T-helper 1 cell (primary cell): Measurements from ENCODE around the gene CFAP46.
"Not testable (repeated sequence)": the region's sequence is repeated elsewhere in the genome, so short reads cannot be mapped to it uniquely, and the experiment has no call there.

Experiments
- DNase-seq, 5 donors: peaks; one replicate each; pipeline ENCODE4 v3.0.0-alpha.2; 2012 to 2020

The CFAP46 gene

DNA sequence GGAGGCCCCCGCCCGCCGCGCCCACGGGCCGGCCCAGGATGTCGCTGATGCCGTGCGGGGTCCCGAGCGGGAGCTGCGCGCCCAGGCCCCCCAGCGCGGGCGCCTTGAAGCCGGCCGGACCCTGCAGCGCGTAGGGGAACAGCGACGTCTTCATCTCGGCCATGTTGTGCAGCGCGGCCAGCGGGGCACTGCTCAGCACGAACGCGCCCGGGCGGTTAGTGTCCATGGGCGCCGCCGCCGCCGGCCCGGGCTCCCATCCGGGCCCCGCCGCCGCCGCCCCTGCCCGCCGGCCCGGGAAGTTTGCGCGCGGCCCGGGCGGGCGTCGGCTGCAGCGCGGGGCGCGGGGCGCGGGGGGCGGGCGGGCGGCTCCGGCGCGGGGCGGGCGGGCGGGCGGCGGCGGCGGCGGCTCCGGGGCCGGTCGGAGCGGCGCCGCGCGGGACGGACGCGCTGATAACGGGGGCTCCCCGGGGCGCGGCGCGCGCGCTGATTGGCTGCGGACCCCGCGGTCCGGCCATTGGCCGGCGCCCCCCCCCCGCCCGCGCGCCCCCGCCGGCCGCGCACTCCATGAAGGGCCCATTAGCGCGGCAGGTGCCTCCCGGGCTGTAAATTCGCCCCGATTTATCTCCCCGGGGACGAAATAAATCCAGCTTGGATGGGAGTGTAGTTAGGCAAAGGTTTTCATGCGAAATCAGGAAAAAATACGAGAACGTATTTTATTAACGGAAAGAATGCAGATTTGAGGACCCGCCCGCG is 156.5 kb downstream of the CFAP46 start, which contains the start of gene NKX6-2:
Gene NKX6-2, minus strand, starts transcription at position 425 of the 753 bp plus-strand sequence. Its CDS starts 199 bp downstream, at position 226.
- DNase-seq: no peak

DNA sequence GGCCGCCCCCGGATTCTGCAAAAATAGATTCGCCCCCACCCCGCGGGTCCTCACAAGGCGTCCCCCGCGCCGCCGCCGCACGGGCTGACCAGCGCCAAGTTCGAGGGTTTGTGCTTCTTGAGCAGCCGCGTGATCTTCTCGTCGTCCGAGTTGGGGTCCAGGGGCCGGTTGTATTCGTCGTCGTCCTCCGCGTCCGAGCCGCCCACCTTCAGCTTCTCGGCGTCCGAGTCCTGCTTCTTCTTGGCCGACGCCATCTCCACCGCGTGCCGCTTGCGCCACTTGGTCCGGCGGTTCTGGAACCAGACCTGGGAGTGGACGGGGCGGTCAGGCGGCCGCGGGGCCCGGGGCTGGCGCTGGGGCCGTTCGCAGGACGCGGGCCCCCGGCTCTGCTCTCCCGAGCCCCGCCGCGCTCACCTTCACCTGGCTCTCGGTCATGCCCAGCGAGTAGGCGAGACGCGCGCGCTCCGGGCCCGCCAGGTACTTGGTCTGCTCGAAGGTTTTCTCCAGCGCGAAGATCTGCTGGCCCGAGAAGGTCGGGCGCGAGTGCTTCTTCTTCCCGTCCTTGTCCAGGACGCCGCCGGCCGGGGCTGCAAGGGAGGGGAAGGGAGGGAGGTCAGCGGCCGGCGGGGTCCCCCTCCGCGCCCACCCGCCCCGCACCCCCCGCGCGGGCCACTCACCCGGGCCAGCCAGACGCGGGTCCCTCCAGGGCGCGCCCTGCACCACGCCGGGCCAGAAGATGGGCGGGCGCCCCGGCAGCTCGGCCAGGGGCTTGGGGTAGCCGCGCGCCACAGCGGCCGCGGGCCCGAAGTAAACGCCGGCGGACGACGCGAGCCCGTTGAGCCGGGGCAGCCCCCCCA is 157.3 kb downstream of the CFAP46 start:
- no peak for DNase-seq

DNA sequence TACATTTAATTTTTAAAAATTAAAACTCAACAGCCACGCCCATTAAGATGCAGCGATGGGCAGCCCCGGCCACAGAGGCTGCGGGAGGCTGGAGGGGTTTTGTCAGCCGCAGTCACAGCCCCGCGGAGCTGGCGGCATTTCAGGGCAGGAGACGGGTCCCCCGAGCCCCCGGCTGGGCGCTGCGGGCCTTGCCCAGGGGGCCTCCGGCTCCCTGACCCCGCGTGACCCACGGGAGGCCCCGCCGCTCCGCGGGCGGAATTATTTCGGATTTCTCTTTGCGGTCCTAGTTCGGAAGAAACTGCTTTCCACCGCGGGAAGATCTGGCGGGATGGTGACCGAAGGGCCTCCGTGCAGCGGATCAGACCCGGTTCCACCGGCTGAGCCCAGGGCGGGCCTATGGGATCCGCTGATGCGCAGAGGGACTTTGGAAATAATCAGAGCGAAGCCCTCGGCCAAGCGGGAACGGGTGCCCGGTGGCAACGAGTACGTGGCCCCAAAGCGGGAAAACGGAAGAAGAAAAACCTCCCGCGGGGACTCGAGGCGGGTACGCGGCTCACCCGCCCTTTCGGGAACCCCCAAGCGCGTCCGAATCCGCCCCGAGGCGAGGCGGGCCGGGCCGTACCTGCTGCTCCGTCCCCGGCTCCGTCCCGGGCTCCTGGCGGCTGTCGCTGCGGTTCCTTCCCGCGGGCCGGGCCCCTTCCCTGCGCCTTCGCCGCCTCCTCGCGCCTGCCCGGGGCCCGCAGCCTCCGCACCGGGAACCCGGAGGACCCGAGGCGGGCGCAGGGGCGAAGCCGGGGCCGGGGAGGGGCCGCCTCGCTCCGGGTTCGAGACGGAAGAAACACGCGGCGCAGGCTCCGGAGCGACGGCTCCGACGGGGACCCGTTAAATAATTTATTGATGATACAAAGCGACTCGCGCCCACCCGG is 158.2 kb downstream of the CFAP46 start:
- no peak for DNase-seq

DNA sequence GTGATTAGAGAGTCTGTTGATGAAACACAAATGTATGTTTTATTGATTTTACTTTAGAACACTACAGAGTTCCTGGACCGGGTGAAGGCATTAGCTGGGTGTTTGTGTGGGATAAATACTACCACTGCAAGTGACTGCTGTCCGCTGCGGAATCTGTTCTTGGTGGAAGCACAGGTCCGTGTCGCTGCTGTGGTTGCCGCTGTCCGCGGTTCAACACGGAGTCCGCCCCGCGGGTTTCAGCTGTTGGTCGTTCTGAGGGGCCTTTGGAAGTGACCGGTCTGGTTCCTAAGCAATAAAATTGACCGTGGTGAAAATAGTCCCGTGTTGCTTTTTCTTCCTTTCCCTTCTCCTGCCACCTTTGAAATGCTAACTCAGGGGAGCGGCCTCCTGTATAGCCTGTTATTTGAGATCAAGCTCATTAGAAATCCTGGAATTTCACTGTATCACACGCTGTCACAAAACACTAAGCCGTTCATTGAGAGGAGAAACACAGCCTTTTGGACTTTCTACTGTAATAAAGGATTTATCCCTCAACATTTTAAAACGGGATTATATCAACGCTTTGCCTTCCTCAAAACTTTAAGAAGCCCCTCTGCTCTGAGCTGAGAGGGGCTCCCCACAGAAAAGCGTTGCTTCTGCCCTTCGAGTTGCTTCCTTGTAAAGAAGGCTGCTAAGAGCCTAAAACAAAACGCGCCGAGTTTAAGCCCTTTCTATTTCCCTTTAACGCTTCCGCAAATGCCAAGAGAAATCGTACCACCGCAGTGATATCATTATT is 159.0 kb downstream of the CFAP46 start:
- DNase-seq: no peak

DNA sequence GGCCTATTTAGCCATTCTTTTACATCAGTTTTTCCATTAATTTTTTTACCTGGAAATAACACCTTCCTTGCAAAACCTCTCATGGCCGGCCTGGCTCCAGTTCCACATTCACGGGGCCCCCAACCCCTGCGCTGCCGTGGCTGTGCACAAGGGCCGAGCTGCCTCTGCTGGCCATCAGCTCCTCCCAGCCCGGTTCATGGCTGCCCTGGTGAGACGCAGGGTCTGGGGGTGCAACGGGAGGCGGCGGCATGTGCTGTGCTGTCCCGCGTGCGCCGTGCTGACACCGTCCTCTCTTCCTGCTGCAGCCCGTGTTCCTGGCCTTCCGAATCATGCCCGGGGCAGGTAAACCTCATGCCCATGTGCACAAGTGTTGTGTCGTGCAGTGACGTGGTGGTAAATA is 160.8 kb downstream of the CFAP46 start:
- no peak for DNase-seq

DNA sequence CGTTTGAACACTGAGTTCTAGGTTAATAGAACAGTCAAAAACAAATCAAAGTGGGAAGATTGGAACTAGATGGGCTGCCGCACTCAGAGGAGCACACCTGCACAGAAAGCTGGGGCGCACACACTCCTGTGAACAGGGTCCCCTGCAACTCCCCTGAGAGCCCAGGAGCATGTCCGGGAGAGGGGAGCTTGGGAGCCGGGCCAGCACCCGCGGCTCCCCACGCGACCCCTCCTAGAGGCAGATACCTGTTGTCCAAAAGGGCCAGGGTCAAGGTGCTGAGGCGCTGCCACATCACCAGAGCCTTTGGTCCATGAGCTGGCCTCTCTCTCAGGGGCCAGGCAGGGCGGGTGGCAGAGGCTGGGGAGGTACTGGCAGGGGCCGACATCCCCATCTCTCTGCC is 162.0 kb downstream of the CFAP46 start:
- no peak for DNase-seq

DNA sequence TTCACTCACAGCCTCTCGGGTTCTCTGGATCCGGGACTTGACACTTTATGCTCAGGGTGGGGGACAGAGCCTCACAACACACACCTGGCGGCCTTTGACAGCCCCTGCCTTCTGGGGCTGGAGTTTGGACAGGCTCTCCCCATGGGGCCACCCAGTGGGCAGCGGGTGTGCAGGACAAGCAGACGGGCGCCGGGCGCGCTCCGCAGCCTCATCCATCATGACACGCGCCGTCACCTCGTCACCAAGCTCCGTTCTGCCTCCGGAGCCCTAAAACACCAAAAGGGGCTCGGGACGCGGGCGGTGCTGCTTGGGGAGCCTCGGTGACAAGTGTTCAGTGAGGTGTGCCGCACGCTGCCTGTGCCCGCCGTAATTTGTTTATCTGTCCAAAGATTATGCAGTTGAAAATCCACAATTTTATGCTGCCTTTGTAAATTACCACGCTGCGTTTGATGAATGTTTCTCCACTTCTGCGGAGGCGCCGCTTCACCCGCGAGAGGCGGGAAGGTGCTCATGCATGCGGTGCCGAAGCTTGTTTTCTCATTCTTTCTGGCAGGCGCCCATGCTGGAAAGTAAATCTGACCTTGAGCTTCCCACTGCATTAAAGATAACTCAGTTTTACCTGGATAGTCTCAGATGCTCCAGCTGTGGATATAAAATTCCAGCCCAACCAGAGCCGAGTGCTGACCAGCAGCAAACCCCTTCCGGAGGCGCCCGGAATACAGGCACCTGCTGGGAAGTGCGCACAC is 162.6 kb downstream of the CFAP46 start:
- DNase-seq: no peak

DNA sequence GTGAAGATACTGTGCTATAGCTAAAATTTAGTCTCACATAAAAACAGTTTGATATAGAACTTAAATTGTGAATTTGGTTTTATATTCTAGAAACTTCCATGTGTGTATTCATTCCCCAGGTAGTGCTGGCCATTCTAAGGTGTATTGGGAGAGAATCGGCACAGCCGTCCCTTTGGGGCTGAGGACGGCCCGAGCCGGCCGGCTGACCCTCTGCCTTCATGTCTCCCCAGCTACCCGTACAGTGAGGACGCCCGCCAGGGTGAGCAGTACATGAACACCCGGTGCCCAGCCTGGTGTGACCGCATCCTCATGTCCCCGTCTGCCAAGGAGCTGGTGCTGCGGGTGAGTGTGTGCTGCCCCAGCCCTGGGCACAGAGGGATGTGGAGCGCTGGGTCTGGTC is 164.9 kb downstream of the CFAP46 start:
- DNase-seq: no peak

DNA sequence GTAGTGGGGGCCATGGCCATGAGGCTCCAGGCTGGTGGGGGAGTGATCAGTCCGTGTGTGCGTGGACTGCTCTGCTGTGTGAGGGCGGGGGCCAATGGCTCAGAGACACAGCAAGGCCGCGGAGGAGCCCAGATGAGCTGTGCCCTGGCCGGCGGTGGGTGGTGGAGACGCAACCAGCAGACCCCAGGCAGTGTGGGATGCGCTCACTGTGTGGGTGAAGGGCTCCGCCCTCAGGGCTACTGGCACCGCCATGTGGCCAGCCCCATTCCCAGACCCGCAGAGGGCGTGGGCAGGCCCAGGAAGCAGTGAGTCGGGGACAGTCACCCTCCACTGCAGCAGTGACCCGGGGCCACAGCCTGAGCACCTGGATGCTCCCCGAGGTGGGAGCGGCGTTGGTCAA is 165.5 kb downstream of the CFAP46 start:
- DNase-seq: no peak

DNA sequence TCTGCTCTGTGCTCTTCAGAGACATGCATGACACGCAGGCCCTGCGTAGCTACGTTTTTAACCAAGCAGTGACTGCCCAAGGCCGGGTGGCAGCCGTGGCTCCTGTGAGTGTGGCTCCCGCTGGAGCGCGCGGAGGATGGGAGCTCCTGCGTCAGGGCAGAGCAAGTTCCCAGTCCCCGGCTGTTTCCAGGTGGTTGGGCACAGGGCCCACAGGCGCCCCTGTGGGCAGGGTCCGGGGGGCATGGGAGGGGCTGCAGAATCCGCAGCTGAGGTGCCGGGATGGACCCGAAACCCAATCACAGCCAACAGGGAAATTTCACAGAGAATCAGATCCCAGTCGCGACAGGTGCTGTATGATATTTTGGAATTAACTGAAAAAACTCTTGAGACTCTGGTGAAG is 166.2 kb downstream of the CFAP46 start:
- no peak for DNase-seq

DNA sequence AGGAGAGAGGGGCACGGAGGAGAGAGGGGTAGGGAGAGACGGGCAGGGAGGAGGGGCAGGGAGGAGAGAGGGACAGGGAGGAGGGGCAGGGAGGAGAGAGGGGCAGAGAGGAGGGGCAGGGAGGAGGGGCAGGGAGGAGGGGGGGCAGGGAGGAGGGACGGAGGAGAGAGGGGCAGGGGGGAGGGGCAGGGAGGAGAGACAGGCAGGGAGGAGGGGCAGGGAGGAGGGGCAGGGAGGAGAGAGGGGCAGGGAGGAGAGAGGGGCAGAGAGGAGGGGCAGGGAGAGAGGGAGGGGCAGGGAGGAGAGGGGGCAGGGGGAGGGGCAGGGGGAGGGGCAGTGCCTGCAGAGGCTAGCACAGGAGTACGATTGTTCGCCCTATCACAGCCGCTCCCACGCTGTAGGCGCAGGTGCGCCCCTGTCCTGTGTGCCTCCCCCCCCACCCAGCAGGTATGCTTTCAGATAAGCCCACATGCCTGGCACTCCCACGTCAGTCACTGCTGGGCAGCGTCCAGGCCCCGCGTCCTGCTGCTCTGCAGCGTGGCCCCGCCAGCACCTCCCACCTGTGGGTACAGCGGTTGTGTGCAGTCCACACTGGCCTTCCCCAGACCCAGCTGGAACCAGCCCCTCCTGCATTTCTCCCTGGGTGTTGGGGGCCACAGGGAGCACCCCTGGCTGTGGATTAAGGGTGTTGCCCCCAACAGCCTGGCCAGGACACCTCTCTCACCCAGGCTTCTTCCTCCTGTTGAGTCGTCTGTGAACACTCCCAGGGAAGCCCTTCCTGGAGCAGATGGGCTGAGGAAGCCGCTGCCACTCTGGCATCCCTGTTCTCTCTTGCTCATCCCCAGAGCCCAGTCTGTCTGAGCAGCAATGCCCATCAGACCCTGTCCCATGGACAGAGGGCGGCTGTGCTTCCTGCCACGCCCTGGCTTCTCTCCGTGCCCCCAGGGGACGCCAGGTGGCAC is 167.2 kb downstream of the CFAP46 start:
- DNase-seq: peak in 1 of 5 donors; percentile 9

DNA sequence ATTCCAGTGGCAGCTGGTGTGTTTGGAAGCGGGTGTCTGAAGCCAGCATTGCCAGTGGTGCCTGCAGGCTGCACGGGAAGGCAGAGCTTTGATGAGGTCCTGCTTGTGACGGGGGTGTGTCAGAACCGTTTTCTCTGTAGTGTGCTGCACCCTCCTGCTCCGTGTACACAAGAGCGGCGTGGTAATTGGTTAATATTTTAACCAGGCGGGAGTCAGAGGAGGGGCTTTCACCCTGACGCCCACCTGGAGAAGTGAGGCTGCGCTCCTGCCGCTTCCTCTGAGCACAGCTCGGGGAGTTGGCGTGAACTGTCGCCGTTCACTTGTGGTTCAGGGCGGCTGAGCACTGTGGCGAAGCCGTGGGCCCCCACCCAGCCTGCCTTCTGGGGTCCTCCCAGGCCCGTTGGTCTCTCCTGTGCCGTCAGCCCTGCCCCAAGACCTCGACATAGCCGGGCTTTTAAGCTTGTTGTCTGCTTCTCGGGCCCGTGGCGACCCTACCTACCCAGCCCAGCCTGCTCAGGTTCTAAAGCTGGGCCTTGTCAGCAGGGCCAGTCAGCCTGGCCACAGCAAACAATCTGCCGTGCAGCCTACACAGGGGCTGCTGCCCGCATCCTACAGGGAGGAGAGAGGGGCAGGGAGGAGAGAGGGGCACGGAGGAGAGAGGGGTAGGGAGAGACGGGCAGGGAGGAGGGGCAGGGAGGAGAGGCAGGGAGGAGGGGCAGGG is 168.0 kb downstream of the CFAP46 start:
- no peak for DNase-seq

DNA sequence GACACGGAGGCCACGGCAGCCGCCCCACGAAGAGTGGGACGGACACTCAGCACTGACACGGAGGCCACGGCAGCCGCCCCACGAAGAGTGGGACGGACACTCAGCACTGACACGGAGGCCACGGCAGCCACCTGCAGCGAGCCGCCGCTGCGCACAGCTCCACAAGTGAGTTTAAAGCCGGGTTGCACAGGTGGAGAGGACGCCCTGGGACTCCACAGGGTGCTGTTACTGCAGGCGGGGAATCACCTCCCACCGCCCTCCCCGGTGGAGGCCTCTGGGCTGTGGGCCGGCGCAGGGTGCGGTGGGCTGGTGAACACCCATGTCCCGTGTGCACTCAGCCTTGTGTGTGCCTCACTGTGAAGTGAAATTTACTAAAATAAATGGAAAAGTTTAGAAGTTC is 169.6 kb downstream of the CFAP46 start:
- DNase-seq: not testable (repeated sequence)

DNA sequence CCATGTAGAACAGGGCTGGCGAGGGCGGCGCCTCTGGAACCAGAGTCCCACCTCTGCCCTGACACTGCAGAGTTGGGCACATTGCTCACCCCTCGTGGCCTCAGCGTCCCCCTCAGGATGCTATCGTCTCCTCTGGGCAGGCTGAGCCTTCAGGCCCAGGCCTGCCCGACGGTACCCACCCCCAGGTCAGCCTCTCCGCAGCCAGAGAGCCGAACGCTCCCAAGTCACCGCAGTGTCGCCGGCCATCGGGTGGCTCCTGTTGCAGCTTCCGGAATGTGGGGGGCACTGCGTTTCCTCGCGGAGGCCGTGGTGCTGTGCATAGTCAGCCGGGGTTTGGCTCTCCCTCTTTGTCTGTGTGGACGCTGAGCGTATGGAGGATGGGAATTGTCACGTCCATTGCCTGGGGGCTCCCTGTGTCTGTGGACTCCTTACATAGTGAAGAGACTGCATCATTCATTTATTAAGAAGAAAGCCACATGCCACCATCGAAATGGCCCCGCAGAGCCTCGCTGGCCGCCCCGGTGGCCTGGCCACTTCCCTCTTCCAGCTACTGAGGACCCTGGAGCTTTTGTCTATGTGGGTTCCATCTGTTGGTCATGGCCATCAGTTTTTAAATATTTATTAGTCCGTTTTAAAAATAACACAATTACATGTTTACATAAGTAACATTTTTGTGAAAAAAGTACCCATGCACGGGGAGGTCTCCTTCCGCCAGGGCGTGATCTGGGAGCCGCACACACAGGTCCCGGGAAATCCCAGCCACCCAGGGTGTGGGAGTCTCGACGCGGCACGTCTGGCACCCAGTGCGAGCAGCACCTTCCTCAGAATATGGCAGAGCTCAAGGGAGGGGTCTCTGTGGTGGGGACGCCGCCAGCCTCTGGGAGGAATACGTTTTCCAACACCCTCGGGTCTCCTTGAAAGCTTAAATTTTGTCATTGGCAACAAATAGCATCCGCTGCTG is 172.0 kb downstream of the CFAP46 start:
- DNase-seq: no peak

DNA sequence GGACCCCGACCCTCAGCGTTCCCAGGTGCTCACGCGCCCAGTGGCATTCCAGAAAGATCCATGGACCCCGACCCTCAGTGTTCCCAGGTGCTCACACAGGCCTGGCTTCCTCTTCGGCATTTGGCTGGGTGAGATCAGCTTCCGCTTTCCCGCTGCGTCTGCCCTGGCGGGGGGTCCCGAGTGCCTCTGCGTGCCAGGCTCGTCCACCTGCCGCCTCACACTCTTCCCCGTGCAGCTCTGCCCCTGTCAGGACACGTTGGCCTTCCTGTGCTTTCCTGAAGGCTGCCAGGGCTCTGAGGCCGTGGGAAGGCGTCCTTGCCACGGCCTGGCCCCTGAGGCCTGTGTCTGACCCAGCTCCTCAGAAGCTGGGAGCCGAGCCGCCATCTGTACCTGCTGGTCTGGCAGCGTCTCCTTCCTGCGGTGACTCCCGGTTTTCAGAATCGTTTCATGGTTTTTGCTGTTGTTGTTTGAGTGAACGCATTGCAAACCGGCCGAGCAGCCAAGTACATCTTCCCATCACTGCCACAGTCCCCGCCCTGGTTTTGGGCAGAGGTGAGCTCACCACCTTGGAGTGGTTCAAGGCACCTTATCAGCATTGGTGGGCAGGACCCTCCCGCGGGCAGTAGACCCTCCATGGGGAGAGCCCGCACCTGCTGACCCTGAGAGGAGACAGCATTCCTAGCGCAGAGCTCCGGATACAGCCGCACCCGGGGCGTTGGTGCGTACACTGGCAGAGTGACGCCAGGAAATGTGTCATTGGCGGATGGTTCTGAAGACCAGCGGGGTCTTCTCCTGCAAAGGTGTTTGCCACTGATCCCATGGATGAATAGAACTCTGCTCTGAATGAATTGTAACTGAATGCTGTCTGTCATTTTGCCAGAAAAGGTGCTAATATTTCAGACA is 173.8 kb downstream of the CFAP46 start:
- no peak for DNase-seq

DNA sequence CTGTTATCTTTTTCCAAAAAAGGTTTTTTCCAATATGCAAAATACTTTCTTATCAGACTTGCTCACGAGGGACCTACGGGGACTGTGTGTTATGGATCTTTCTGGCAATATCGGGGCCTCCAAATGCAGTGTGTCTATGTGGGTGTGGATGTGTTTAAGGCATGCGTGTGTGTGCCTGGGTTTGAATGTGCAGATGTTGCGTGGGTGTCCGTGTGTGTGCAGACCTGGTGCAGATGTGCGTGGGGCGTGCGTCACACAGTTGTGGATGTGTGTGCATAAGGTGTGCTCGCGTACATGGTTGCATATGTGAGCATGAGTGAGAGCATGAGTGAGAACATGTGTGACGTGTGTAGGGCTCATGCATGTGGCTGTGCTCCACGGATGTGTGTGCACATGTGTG is 176.1 kb downstream of the CFAP46 start:
- DNase-seq: no peak

DNA sequence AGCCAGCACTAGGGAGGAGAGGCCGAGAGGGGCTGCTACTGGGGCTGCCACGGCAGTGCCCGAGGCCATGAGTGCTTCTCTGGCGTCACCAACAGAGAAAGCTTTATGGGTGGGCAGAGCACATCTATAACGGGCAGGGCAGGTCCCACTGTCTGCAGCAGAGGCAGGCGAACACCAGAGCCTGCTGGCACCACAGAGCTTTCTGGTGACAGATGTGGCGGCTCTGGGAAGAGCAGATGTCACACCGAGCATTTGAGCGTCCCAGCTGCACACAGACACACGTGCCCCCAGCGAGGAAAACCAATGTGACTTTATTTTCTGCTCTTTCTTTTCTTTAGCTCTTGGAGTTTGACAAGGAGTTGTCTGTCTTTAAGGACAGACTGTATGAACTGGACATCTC is 176.9 kb downstream of the CFAP46 start:
- DNase-seq: no peak
